Right lobe of liver (tissue), 4 donors: Measurements from ENCODE around the gene RNF19B.

Experiments
- POLR2A ChIP-seq: fragments of 450-650 bp; IDR thresholded peaks from one replicate; pipeline ENCODE4 v1.6.1; 2017; ENCODE audit warnings: antibody characterized with exemption, mild to moderate bottlenecking
- TF ChIP-seq, protein P1 (sequence below), 4 donors: fragments of 200-600 bp in 3 of 4; fragments of 450-650 bp in 1 of 4; IDR thresholded peaks; one replicate each; pipeline versions ENCODE4 v1.5.1 to v1.8.0; 2016 to 2022; ENCODE audit warnings: antibody characterized with exemption in 4 of 4, mild to moderate bottlenecking in 2 of 4
- donor health status: DM: no; HTN: no; CAD: no.
- donor health status: DM: no; HTN: no; CAD: no.
- donor health status: DM: no; HTN: yes; CAD: no.

GRCh38 chr1:32915766-32916706, 48.6 kb downstream of the RNF19B start:
- TF ChIP-seq, protein P1, sequence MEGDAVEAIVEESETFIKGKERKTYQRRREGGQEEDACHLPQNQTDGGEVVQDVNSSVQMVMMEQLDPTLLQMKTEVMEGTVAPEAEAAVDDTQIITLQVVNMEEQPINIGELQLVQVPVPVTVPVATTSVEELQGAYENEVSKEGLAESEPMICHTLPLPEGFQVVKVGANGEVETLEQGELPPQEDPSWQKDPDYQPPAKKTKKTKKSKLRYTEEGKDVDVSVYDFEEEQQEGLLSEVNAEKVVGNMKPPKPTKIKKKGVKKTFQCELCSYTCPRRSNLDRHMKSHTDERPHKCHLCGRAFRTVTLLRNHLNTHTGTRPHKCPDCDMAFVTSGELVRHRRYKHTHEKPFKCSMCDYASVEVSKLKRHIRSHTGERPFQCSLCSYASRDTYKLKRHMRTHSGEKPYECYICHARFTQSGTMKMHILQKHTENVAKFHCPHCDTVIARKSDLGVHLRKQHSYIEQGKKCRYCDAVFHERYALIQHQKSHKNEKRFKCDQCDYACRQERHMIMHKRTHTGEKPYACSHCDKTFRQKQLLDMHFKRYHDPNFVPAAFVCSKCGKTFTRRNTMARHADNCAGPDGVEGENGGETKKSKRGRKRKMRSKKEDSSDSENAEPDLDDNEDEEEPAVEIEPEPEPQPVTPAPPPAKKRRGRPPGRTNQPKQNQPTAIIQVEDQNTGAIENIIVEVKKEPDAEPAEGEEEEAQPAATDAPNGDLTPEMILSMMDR (IDR thresholded peaks at IDR 0.05): no peak
- TF ChIP-seq POLR2A: no peak
